ENCODE results near the gene ALDH3B2. TPM values are rescaled to one million over a fixed set of nuclear protein-coding genes. Genes with fewer than 3 reads are reported as not detected.

The ALDH3B2 gene
- total RNA-seq, 1 experiment from 2014 or later: not detected

GRCh38 chr11:67634366-67635230, 39.8 kb downstream of the ALDH3B2 start:
- no peaks in the 10 kb centered on the region for H3K9me3 ChIP-seq (ENCODE audit: control insufficient read depth, insufficient read depth, low read depth, low read length)
- CTCF ChIA-PET: no interaction called here
- no peaks in the 10 kb centered on the region for H3K27me3 ChIP-seq (ENCODE audit: control insufficient read depth, insufficient read depth, low read length)
- H3K36me3 ChIP-seq (ENCODE audit: control insufficient read depth, insufficient read depth, low read length): no peaks in the 10 kb centered on the region
- ATAC-seq (no peak), DNase-seq (ENCODE audit: low read depth, low spot score) (no peak)
- POLR2A ChIA-PET: interaction anchor here (0.6 kb wide), 2 partner anchors 12 to 262 kb away, joined by 4 to 5 read pairs; no protein-coding TSS in a partner anchor
- no peak overlapping the region for H3K27ac ChIP-seq (ENCODE audit: low read length)
- H3K4me1 ChIP-seq (ENCODE audit: control insufficient read depth, insufficient read depth, low read length): peaks cover 8% of the 10 kb centered on the region; the same call in 1 of the 2 replicates
- no peak overlapping the region for H3K4me3 ChIP-seq (ENCODE audit: low read depth in 2 of 2, low read length in 2 of 2)
- in situ Hi-C loops (cut with HindIII; ENCODE audit: low pct_unique_long_range_greater_than_20kb, low sequenced_read_pairs) (no loop called here), intact Hi-C loops (cut with micrococcal nuclease; ENCODE audit: unreplicated experiment) (no loop called here)
- BruUV-seq (replicated peaks): no TSS peak
- TF ChIP-seq TCF7L2 (IDR thresholded peaks at IDR 0.05; ENCODE audit: low read depth, low read length) (no peak), POLR2AphosphoS5 (IDR thresholded peaks at IDR 0.05; ENCODE audit: low read depth, low read length) (no peak), CTCF (IDR thresholded peaks at IDR 0.05) (no peak), REST (IDR thresholded peaks at IDR 0.05; ENCODE audit: insufficient read depth in 1 of 2, low read depth in 2 of 2, low read length in 1 of 2) (no peak), SIN3A (IDR thresholded peaks at IDR 0.05; ENCODE audit: borderline replicate concordance, insufficient read depth, low read depth, low read length) (no peak)

GRCh38 chr11:67633758-67634365, 40.6 kb downstream of the ALDH3B2 start:
- TF ChIP-seq CTCF (IDR thresholded peaks at IDR 0.05) (no peak), TCF7L2 (IDR thresholded peaks at IDR 0.05; ENCODE audit: low read depth, low read length) (no peak), REST (IDR thresholded peaks at IDR 0.05; ENCODE audit: insufficient read depth in 1 of 2, low read depth in 2 of 2, low read length in 1 of 2) (no peak), POLR2AphosphoS5 (IDR thresholded peaks at IDR 0.05; ENCODE audit: low read depth, low read length) (no peak), SIN3A (IDR thresholded peaks at IDR 0.05; ENCODE audit: borderline replicate concordance, insufficient read depth, low read depth, low read length) (no peak)
- in situ Hi-C loops (cut with HindIII; ENCODE audit: low pct_unique_long_range_greater_than_20kb, low sequenced_read_pairs) (no loop called here), intact Hi-C loops (cut with micrococcal nuclease; ENCODE audit: unreplicated experiment) (no loop called here)

More at GRCh38 chr11:67633758-67634365, 40.6 kb downstream of the ALDH3B2 start:
- peaks cover 11% of the 10 kb centered on the region; the same call in 1 of the 2 replicates for H3K4me1 ChIP-seq (ENCODE audit: control insufficient read depth, insufficient read depth, low read length)
- H3K27ac ChIP-seq (ENCODE audit: low read length): no peak overlapping the region
- ChIA-PET CTCF (no interaction called here), POLR2A (no interaction called here)
- no peaks in the 10 kb centered on the region for H3K9me3 ChIP-seq (ENCODE audit: control insufficient read depth, insufficient read depth, low read depth, low read length)
- BruUV-seq (replicated peaks): no TSS peak
- DNase-seq (ENCODE audit: low read depth, low spot score): no peak
- H3K36me3 ChIP-seq (ENCODE audit: control insufficient read depth, insufficient read depth, low read length): no peaks in the 10 kb centered on the region
- no peak overlapping the region for H3K4me3 ChIP-seq (ENCODE audit: low read depth in 2 of 2, low read length in 2 of 2)
- no peaks in the 10 kb centered on the region for H3K27me3 ChIP-seq (ENCODE audit: control insufficient read depth, insufficient read depth, low read length)
- ATAC-seq: no peak

Measured in Panc1 (cell line).